Measurements from ENCODE around the gene TMEM240. TPM values are rescaled to one million over a fixed set of nuclear protein-coding genes. Genes with fewer than 3 reads are reported as not detected.
A peak's percentile ranks its signal among the peaks of the same experiment; 100 is the strongest.

The TMEM240 gene
- polyA plus RNA-seq (ENCODE audit: insufficient read length in 10 of 10), result 1 to 10 TPM; 1.7 to 8.0 (median 3.5) TPM
- long read RNA-seq, donor 1, partial matches to known transcripts, result 0 of 2 reads
- long read RNA-seq, donor 1, other reads (novel, unspliced or antisense), result 0 of 2 reads
- long read RNA-seq, donor 2, result 0 reads
- long read RNA-seq, donor 3, result 0 reads
- long read RNA-seq, donor 4, partial matches to known transcripts, result 0 of 1 reads
- long read RNA-seq, donor 4, other reads (novel, unspliced or antisense), result 0 of 1 reads
- long read RNA-seq, donor 5, result 0 reads
- long read RNA-seq, donor 6, partial matches to known transcripts, result 0 of 4 reads
- long read RNA-seq, donor 6, other reads (novel, unspliced or antisense), result 0 of 4 reads
- long read RNA-seq, donor 7, partial matches to known transcripts, result 0 of 3 reads
- long read RNA-seq, donor 7, other reads (novel, unspliced or antisense), result 0 of 3 reads
- long read RNA-seq, donor 8, partial matches to known transcripts, result 0 of 2 reads
- long read RNA-seq, donor 8, other reads (novel, unspliced or antisense), result 0 of 2 reads
- long read RNA-seq, donor 9, result 0 reads

GRCh38 chr1:1540090-1540817 is at the start of gene TMEM240:
TSS of gene TMEM240 (minus strand) at chr1:1540624. CDS start at chr1:1540346, 278 bp downstream.
- DNase-seq, result peak; percentile 70 to 91 (median 79)

- no peak for DNase-seq
Observed at GRCh38 chr1:1583347-1584010, 43.1 kb upstream of the TMEM240 start.

GRCh38 chr1:1582585-1583346 is 42.3 kb upstream of the TMEM240 start:
- DNase-seq, result no peak

GRCh38 chr1:1578371-1578940 is 38.0 kb upstream of the TMEM240 start:
- DNase-seq, result no peak

GRCh38 chr1:1577367-1578011 is 37.1 kb upstream of the TMEM240 start:
- DNase-seq, result no peak

GRCh38 chr1:1574721-1575537 is 34.5 kb upstream of the TMEM240 start, which contains the start of gene SSU72:
TSS of gene SSU72 (minus strand) at chr1:1574863. CDS start at chr1:1574557, 306 bp downstream.
- DNase-seq, result peak; percentile 92 to 97 (median 95)

- DNase-seq, result peak; percentile 49 to 88 (median 65)
Observed at GRCh38 chr1:1573843-1574720, 33.7 kb upstream of the TMEM240 start.

- no peak for DNase-seq
Observed at GRCh38 chr1:1569341-1569740, 28.9 kb upstream of the TMEM240 start.

- no peak for DNase-seq
Observed at GRCh38 chr1:1567891-1568291, 27.5 kb upstream of the TMEM240 start.

GRCh38 chr1:1567152-1567875 is 26.9 kb upstream of the TMEM240 start:
- no peak for DNase-seq

- no peak for DNase-seq
Observed at GRCh38 chr1:1565340-1565739, 24.9 kb upstream of the TMEM240 start.

GRCh38 chr1:1564268-1564667 is 23.8 kb upstream of the TMEM240 start:
- DNase-seq, result no peak

GRCh38 chr1:1563688-1564087 is 23.3 kb upstream of the TMEM240 start:
- DNase-seq, result no peak

- no peak for DNase-seq
Observed at GRCh38 chr1:1562556-1563195, 22.3 kb upstream of the TMEM240 start.

GRCh38 chr1:1561801-1562470 is 21.5 kb upstream of the TMEM240 start:
- DNase-seq, result no peak

GRCh38 chr1:1560178-1560577 is 19.8 kb upstream of the TMEM240 start:
- no peak for DNase-seq

- no peak for DNase-seq
Observed at GRCh38 chr1:1559066-1559465, 18.6 kb upstream of the TMEM240 start.

All from muscle of back (tissue), 13 donors.